PC-9 (cell line): Measurements from ENCODE around the gene VTCN1.
"Not testable (repeated sequence)": the region's sequence is repeated elsewhere in the genome, so short reads cannot be mapped to it uniquely, and the experiment has no call there.

Source experiments
- EZH2 ChIP-seq: fragments of 200-600 bp; sonication (generic); IDR thresholded peaks from 2 replicates; pipeline ENCODE4 v1.8.0; 2017; ENCODE audit warnings: antibody characterized with exemption, low read depth
- TF ChIP-seq, protein P1 (sequence below): fragments of 200-600 bp; sonication (generic); conservative IDR thresholded peaks from 2 replicates; pipeline ENCODE4 v1.6.1; 2017; ENCODE audit warnings: mixed run types, antibody characterized with exemption, mild to moderate bottlenecking, moderate library complexity

DNA sequence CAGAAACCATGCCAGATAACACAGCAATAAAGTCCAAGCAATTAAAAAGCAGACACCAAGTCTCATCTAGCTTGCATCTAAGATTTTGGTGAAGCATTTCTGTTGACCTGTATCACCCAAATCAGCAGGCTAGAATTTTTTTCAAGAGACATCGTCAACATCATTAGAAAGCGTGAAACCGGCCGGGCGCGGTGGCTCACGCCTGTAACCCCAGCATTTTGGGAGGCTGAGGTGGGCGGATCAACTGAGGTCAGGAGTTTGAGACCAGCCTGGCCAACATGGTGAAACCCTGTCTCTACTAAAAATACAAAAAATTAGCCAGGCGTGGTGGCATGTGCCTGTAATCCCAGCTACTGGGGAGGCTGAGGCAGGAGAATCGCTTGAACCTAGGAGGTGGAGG is 91.6 kb downstream of the VTCN1 start:
- TF ChIP-seq, protein P1, sequence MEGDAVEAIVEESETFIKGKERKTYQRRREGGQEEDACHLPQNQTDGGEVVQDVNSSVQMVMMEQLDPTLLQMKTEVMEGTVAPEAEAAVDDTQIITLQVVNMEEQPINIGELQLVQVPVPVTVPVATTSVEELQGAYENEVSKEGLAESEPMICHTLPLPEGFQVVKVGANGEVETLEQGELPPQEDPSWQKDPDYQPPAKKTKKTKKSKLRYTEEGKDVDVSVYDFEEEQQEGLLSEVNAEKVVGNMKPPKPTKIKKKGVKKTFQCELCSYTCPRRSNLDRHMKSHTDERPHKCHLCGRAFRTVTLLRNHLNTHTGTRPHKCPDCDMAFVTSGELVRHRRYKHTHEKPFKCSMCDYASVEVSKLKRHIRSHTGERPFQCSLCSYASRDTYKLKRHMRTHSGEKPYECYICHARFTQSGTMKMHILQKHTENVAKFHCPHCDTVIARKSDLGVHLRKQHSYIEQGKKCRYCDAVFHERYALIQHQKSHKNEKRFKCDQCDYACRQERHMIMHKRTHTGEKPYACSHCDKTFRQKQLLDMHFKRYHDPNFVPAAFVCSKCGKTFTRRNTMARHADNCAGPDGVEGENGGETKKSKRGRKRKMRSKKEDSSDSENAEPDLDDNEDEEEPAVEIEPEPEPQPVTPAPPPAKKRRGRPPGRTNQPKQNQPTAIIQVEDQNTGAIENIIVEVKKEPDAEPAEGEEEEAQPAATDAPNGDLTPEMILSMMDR: not testable (repeated sequence)
- TF ChIP-seq EZH2: not testable (repeated sequence)
